Activated CD4-positive, alpha-beta T cell treated with anti-CD3 and anti-CD28 coated beads for 36 hours (primary cell): ENCODE measurements around the gene IER3. TPM values are rescaled to one million over a fixed set of nuclear protein-coding genes. Genes with fewer than 3 reads are reported as not detected.
"Not testable (repeated sequence)": the region's sequence is repeated elsewhere in the genome, so short reads cannot be mapped to it uniquely, and the experiment has no call there.

ENCODE experiments used
- ATAC-seq: fragments of 200-7000 bp; cut with Tn5 transposase; one replicate; pipeline ENCODE4 v1.10.0; 2021; ENCODE audit warnings: mild to moderate bottlenecking, moderate library complexity
- CTCF ChIA-PET: fragments of 350-600 bp; sonication (Branson Sonifier 250); formaldehyde crosslinking; loops from one replicate; lab custom pipeline; 2021; ENCODE audit warnings: antibody characterized with exemption; lab: Charles Lee
- POLR2A ChIA-PET: fragments of 350-600 bp; sonication (Branson Sonifier 250); formaldehyde crosslinking; loops from one replicate; lab custom pipeline; 2021; ENCODE audit warnings: antibody characterized with exemption, inconsistent platforms; lab: Charles Lee
- DNase-seq: peaks from one replicate; pipeline ENCODE4 v3.0.0-alpha.2; 2020
- H3K27ac Mint-ChIP-seq: one replicate; pipeline ENCODE4 v1.8.0; 2021; ENCODE audit warnings: mixed read lengths
- H3K27me3 Mint-ChIP-seq: one replicate; pipeline ENCODE4 v1.8.0; 2021; ENCODE audit warnings: mixed read lengths
- H3K36me3 Mint-ChIP-seq: one replicate; pipeline ENCODE4 v1.8.0; 2021; ENCODE audit warnings: low read depth, mixed read lengths
- H3K4me1 Mint-ChIP-seq: one replicate; pipeline ENCODE4 v1.8.0; 2021; ENCODE audit warnings: mixed read lengths
- H3K4me3 Mint-ChIP-seq: one replicate; pipeline ENCODE4 v1.8.0; 2021; ENCODE audit warnings: mild to moderate bottlenecking, moderate library complexity, mixed read lengths
- H3K9me3 Mint-ChIP-seq: one replicate; pipeline ENCODE4 v1.8.0; 2021; ENCODE audit warnings: low read depth, mixed read lengths
- intact Hi-C, 2 experiments: fragments of 100-400 bp; cut with DNase I in 1 of 2; cut with micrococcal nuclease in 1 of 2; formaldehyde crosslinking; loops; one replicate each; pipeline versions ENCODE4 v1.14.2 to v1.15.1; 2022 to 2024; cut with DNase I, micrococcal nuclease
- total RNA-seq, 2 experiments: library from RNA; stranded (reverse); gene quantifications; one replicate each; pipeline ENCODE4 v1.2.3, GENCODE V29; 2021

IER3 gene
- total RNA-seq, 2 experiments from 2014 or later: 196 to 221 TPM

GRCh38 chr6:30723843-30724741 lies 20.3 kb downstream of the IER3 start:
- peaks cover 35% of the 10 kb centered on the region for H3K4me1 Mint-ChIP-seq
- H3K9me3 Mint-ChIP-seq: not testable (repeated sequence)

DNA sequence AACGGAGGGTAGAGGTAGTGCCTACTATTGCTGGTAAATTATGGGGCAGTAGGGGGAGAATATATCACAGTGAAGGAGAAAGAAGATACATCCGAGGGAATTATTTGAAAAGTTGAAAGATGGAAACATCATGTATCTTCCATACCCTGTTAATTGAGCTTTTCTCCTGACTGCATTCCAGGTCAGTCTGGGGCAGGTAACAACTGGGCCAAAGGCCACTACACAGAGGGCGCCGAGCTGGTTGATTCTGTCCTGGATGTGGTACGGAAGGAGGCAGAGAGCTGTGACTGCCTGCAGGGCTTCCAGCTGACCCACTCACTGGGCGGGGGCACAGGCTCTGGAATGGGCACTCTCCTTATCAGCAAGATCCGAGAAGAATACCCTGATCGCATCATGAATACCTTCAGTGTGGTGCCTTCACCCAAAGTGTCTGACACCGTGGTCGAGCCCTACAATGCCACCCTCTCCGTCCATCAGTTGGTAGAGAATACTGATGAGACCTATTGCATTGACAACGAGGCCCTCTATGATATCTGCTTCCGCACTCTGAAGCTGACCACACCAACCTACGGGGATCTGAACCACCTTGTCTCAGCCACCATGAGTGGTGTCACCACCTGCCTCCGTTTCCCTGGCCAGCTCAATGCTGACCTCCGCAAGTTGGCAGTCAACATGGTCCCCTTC lies 21.0 kb downstream of the IER3 start:
- Mint-ChIP-seq H3K36me3 (peaks cover 65% of the 10 kb centered on the region), H3K27ac (peak overlapping the region; percentile 92), H3K4me1 (peaks cover 42% of the 10 kb centered on the region), H3K4me3 (peak overlapping the region; percentile 98)
- not testable (repeated sequence) for ATAC-seq, H3K27me3 Mint-ChIP-seq, H3K9me3 Mint-ChIP-seq, DNase-seq
- POLR2A ChIA-PET: interaction anchor here (0.5 to 2.7 kb wide), 7 partner anchors 12 to 328 kb away, joined by 3 to 18 read pairs (median 4); no protein-coding TSS in a partner anchor
- intact Hi-C loops: loop anchor here (2.0 to 5.0 kb wide), 3 partner anchors 231 to 679 kb away; partner anchors contain the start of gene MICA (in 1 of the 2)
- CTCF ChIA-PET: interaction anchor here (0.6 to 4.7 kb wide), 24 partner anchors 8 to 166 kb away, joined by 3 to 97 read pairs (median 4); partner anchors contain the start of genes ATAT1, DHX16 and PRR3

More at GRCh38 chr6:30723843-30724741, 20.3 kb downstream of the IER3 start:
- not testable (repeated sequence) for DNase-seq, H3K27me3 Mint-ChIP-seq, ATAC-seq
- ChIA-PET POLR2A (interaction anchor here (0.5 to 2.7 kb wide), 6 partner anchors 11 to 327 kb away, joined by 3 to 9 read pairs (median 4); no protein-coding TSS in a partner anchor), CTCF (interaction anchor here (0.5 to 4.7 kb wide), 14 partner anchors 11 to 167 kb away, joined by 3 to 97 read pairs (median 4); partner anchors contain the start of genes ATAT1, DHX16 and PRR3)
- intact Hi-C loops: loop anchor here (2.0 to 5.0 kb wide), 3 partner anchors 232 to 678 kb away; partner anchors contain the start of gene MICA (in 1 of the 2)
- H3K27ac Mint-ChIP-seq: peak overlapping the region; percentile 92
- H3K36me3 Mint-ChIP-seq: peaks cover 65% of the 10 kb centered on the region
- H3K4me3 Mint-ChIP-seq: peak overlapping the region; percentile 98

- no peak for ATAC-seq
- intact Hi-C loops: loop anchor here (1.0 to 5.0 kb wide), 4 partner anchors 43 to 680 kb away; partner anchors contain the start of gene MICA (in 1 of the 2)
- Mint-ChIP-seq H3K27me3 (no peaks in the 10 kb centered on the region), H3K9me3 (no peaks in the 10 kb centered on the region), H3K36me3 (peaks cover 65% of the 10 kb centered on the region), H3K4me3 (peak overlapping the region; percentile 98), H3K4me1 (peaks cover 45% of the 10 kb centered on the region), H3K27ac (peak overlapping the region; percentile 92)
- POLR2A ChIA-PET: interaction anchor here (0.6 to 2.7 kb wide), 7 partner anchors 8 to 107 kb away, joined by 3 to 20 read pairs (median 8); no protein-coding TSS in a partner anchor
- DNase-seq: peak; percentile 90
- CTCF ChIA-PET: interaction anchor here (0.6 to 4.7 kb wide), 32 partner anchors 8 to 232 kb away, joined by 3 to 97 read pairs (median 4); partner anchors contain the start of genes ATAT1, DHX16, MRPS18B and PPP1R10
Measured at GRCh38 chr6:30722280-30723112, 21.9 kb downstream of the IER3 start.

- ChIA-PET POLR2A (interaction anchor here (0.6 to 2.7 kb wide), 7 partner anchors 9 to 106 kb away, joined by 3 to 20 read pairs (median 8); no protein-coding TSS in a partner anchor), CTCF (interaction anchor here (0.7 to 4.7 kb wide), 24 partner anchors 8 to 232 kb away, joined by 3 to 97 read pairs (median 4); partner anchors contain the start of genes ATAT1, DHX16, MRPS18B and PPP1R10)
- not testable (repeated sequence) for H3K9me3 Mint-ChIP-seq, ATAC-seq, H3K27me3 Mint-ChIP-seq
- Mint-ChIP-seq H3K36me3 (peaks cover 65% of the 10 kb centered on the region), H3K4me3 (peak overlapping the region; percentile 98), H3K27ac (peak overlapping the region; percentile 92), H3K4me1 (peaks cover 46% of the 10 kb centered on the region)
- peak; percentile 35 for DNase-seq
- intact Hi-C loops: loop anchor here (1.0 to 5.0 kb wide), 4 partner anchors 43 to 680 kb away; partner anchors contain the start of gene MICA (in 1 of the 2)
Measured at GRCh38 chr6:30722025-30722279, 22.4 kb downstream of the IER3 start.

DNA sequence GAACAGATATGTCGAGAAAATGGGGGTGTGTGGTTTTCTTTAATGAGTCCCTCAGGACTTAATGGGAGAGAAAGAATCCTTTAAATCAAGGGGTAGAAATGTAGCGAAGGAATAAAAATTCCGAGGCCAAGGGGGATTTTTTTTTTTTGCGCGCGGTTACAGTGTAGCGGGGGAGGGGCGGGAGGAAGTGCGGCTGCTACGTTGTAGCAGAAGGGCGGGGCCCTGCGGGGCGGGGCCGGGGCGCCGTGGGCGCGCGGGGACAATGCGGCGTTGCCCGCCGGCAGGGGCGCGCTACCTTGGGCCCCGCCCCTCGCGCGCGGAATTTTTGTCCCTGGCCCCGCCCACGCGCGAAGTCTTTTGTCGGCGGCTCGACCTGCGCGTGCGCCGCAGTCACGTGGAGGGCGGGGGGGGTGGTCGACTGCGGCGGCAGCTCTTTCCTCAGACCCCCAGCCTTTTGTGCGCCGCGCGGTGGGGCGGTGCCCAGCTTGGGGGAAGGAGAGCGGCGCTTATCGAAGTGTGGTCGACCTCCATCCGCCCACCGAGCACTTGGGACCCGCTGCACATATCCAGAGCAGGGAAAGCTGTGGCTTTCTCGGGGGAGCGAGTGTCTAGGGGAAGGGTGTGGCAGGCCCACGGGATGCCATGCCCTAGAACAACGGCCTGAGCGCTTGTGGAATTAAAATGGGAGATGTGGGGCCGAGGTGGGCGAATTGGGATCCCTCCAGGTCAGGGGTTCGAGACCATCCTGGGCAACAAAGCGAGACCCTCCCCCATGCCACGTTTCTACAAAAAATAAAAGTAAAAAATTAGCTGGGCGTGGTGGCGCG lies 22.9 kb downstream of the IER3 start:
- ATAC-seq: peak; percentile 13
- intact Hi-C loops: loop anchor here (1.0 to 5.0 kb wide), 16 partner anchors 13 to 681 kb away; partner anchors contain the start of genes FLOT1 (in 2 of the 2), MRPS18B (in 2 of the 2), PPP1R10 (in 2 of the 2) and ABCF1 (in 1 of the 2)
- peaks cover 50% of the 10 kb centered on the region for H3K4me1 Mint-ChIP-seq
- ChIA-PET POLR2A (interaction anchor here (0.6 to 2.7 kb wide), 7 partner anchors 9 to 106 kb away, joined by 3 to 20 read pairs (median 8); partner anchors contain the start of gene IER3), CTCF (interaction anchor here (0.6 to 4.7 kb wide), 19 partner anchors 10 to 231 kb away, joined by 3 to 97 read pairs (median 4); partner anchors contain the start of genes DHX16, MRPS18B and PPP1R10)
- peak overlapping the region; percentile 95 for H3K27ac Mint-ChIP-seq
- peak overlapping the region; percentile 98 for H3K4me3 Mint-ChIP-seq
- DNase-seq: peak; percentile 98
- no peaks in the 10 kb centered on the region for H3K27me3 Mint-ChIP-seq
- H3K36me3 Mint-ChIP-seq: peaks cover 67% of the 10 kb centered on the region
- no peaks in the 10 kb centered on the region for H3K9me3 Mint-ChIP-seq

DNA sequence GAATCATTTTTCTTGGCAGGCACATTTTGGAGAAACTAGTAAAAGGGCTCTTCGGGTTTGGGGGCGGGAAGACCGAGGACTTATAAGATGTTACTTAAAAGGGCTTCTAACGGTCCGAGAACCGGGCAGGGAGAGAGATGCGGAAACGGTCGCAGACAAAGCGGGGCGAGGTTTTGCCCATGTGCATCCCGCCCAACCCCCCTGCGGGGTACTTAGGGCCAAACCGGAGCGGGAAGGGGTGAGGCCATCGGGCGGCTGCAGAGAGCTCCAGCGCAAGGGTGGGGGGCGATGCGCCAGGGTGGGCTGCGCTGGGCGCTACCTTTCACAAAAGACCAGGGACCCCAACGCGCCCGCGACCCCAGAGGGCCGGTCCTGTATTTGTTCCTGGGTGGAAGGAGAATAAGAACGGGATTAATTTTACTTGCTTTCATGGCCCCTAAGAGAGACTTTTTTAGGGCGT lies 23.6 kb downstream of the IER3 start:
- intact Hi-C loops: loop anchor here (1.0 to 5.0 kb wide), 14 partner anchors 14 to 682 kb away; partner anchors contain the start of genes FLOT1 (in 2 of the 2), MRPS18B (in 2 of the 2), PPP1R10 (in 2 of the 2) and ABCF1 (in 1 of the 2)
- DNase-seq (peak; percentile 82), ATAC-seq (no peak)
- no peaks in the 10 kb centered on the region for H3K9me3 Mint-ChIP-seq
- H3K27ac Mint-ChIP-seq: peak overlapping the region; percentile 95
- POLR2A ChIA-PET: interaction anchor here (0.6 to 2.7 kb wide), 6 partner anchors 10 to 42 kb away, joined by 3 to 20 read pairs (median 10); partner anchors contain the start of gene IER3
- peaks cover 55% of the 10 kb centered on the region for H3K4me1 Mint-ChIP-seq
- peak overlapping the region; percentile 98 for H3K4me3 Mint-ChIP-seq
- CTCF ChIA-PET: interaction anchor here (0.6 to 4.7 kb wide), 9 partner anchors 10 to 108 kb away, joined by 3 to 97 read pairs (median 8); partner anchors contain the start of gene DHX16
- H3K27me3 Mint-ChIP-seq: no peaks in the 10 kb centered on the region
- H3K36me3 Mint-ChIP-seq: peaks cover 68% of the 10 kb centered on the region

GRCh38 chr6:30719791-30720737 lies 24.3 kb downstream of the IER3 start, which contains the start of gene TUBB:
TUBB (plus strand) TSS chr6:30720352; CDS start chr6:30720507, 155 bp downstream.
- no peaks in the 10 kb centered on the region for H3K9me3 Mint-ChIP-seq
- peaks cover 58% of the 10 kb centered on the region for H3K4me1 Mint-ChIP-seq
- CTCF ChIA-PET: interaction anchor here (0.8 to 4.2 kb wide), 6 partner anchors 9 to 68 kb away, joined by 3 to 22 read pairs (median 5); partner anchors contain the start of gene DHX16
- POLR2A ChIA-PET: interaction anchor here (1.1 to 2.3 kb wide), 3 partner anchors 11 to 38 kb away, joined by 5 to 20 read pairs (median 11); no protein-coding TSS in a partner anchor
- peak within 1 kb of the TSS; percentile 98 for H3K4me3 Mint-ChIP-seq
- peak within 1 kb of the TSS; percentile 95 for H3K27ac Mint-ChIP-seq
- no peaks in the 10 kb centered on the region for H3K27me3 Mint-ChIP-seq
- intact Hi-C loops: loop anchor here (2.0 to 10.0 kb wide), 8 partner anchors 15 to 682 kb away; partner anchors contain the start of genes C6orf136 (in 1 of the 2), CCHCR1 (in 1 of the 2), FLOT1 (in 1 of the 2) and MICA (in 1 of the 2)
- ATAC-seq (peak; percentile 74), DNase-seq (peak; percentile 98)
- H3K36me3 Mint-ChIP-seq: peaks cover 68% of the 10 kb centered on the region

- POLR2A ChIA-PET: interaction anchor here (0.7 kb wide), 1 partner anchor 18 kb away, joined by 3 read pairs; no protein-coding TSS in a partner anchor
- CTCF ChIA-PET: interaction anchor here (0.8 to 2.1 kb wide), 6 partner anchors 8 to 106 kb away, joined by 3 to 12 read pairs (median 4); no protein-coding TSS in a partner anchor
- Mint-ChIP-seq H3K36me3 (peaks cover 68% of the 10 kb centered on the region), H3K9me3 (no peaks in the 10 kb centered on the region), H3K27me3 (no peaks in the 10 kb centered on the region), H3K4me3 (peak overlapping the region; percentile 98), H3K4me1 (peaks cover 57% of the 10 kb centered on the region), H3K27ac (peak overlapping the region; percentile 95)
- intact Hi-C loops: loop anchor here in 1 of 2 experiments (10.0 kb wide), 1 partner anchor 435 kb away; the partner anchor contains the start of genes CCHCR1 and TCF19
- DNase-seq (no peak), ATAC-seq (no peak)
Measured at GRCh38 chr6:30719356-30719755, 25.0 kb downstream of the IER3 start.
